ENCODE measurements around the gene ART4.
A peak's percentile ranks its signal among the peaks of the same experiment; 100 is the strongest.

ART4 gene

GRCh38 chr12:14843425-14843887 is at the start of gene ART4:
Gene ART4 (minus strand): TSS chr12:14843526. CDS start chr12:14843113, 413 bp downstream.
- no peak for DNase-seq

GRCh38 chr12:14892726-14893505 is 49.6 kb upstream of the ART4 start:
- DNase-seq: no peak

GRCh38 chr12:14890701-14891100 is 47.4 kb upstream of the ART4 start:
- DNase-seq: no peak

- no peak for DNase-seq
Observed at GRCh38 chr12:14886271-14886670, 42.9 kb upstream of the ART4 start.

GRCh38 chr12:14885718-14886221 is 42.4 kb upstream of the ART4 start, which contains the start of gene MGP:
Gene MGP (minus strand): TSS chr12:14885854. CDS start chr12:14885791, 63 bp downstream.
- DNase-seq: no peak

GRCh38 chr12:14884458-14884878 is 41.1 kb upstream of the ART4 start:
- DNase-seq: peak; percentile 54 to 58

GRCh38 chr12:14883686-14884085 is 40.4 kb upstream of the ART4 start:
- no peak for DNase-seq

GRCh38 chr12:14880890-14881453 is 37.6 kb upstream of the ART4 start:
- DNase-seq: no peak

- no peak for DNase-seq
Observed at GRCh38 chr12:14879222-14879933, 36.1 kb upstream of the ART4 start.

GRCh38 chr12:14878488-14878887 is 35.2 kb upstream of the ART4 start:
- no peak for DNase-seq

GRCh38 chr12:14876833-14877232 is 33.5 kb upstream of the ART4 start:
- no peak for DNase-seq

GRCh38 chr12:14874882-14875281 is 31.6 kb upstream of the ART4 start:
- no peak for DNase-seq

- DNase-seq: no peak
Observed at GRCh38 chr12:14873440-14874185, 30.3 kb upstream of the ART4 start.

- DNase-seq: no peak
Observed at GRCh38 chr12:14871886-14872285, 28.6 kb upstream of the ART4 start.

GRCh38 chr12:14871247-14871646 is 27.9 kb upstream of the ART4 start:
- no peak for DNase-seq

GRCh38 chr12:14868916-14869506 is 25.7 kb upstream of the ART4 start:
- no peak for DNase-seq

GRCh38 chr12:14860490-14860889 is 17.2 kb upstream of the ART4 start:
- DNase-seq: no peak

GRCh38 chr12:14858513-14858912 is 15.2 kb upstream of the ART4 start:
- DNase-seq: no peak

GRCh38 chr12:14854586-14855183 is 11.4 kb upstream of the ART4 start:
- no peak for DNase-seq

GRCh38 chr12:14853961-14854360 is 10.6 kb upstream of the ART4 start:
- no peak for DNase-seq

- no peak for DNase-seq
Observed at GRCh38 chr12:14852880-14853279, 9.6 kb upstream of the ART4 start.

All from stimulated activated CD4-positive, alpha-beta T cell treated with anti-CD3 and anti-CD28 coated beads, Interleukin-2, amount 100 ng/mL, for 48 hours (primary cell).